ENCODE results near the gene ARHGAP12. TPM values are rescaled to one million over a fixed set of nuclear protein-coding genes. Genes with fewer than 3 reads are reported as not detected.

Gene ARHGAP12
- total RNA-seq, 1 donor from 2014 or later = 61.6 TPM

GRCh38 chr10:31867646-31868045, 61.0 kb downstream of the ARHGAP12 start:
- Histone ChIP-seq H3K4me3 (ENCODE audit: low read length in 3 of 3) (no peak overlapping the region), H3K27me3 (ENCODE audit: control insufficient read depth in 3 of 3, insufficient read depth in 3 of 3, low read length in 3 of 3) (no peaks in the 10 kb centered on the region), H3K9me3 (ENCODE audit: control insufficient read depth in 3 of 3, low read length in 3 of 3) (no peaks in the 10 kb centered on the region), H3K4me1 (ENCODE audit: control insufficient read depth in 3 of 3, insufficient read depth in 3 of 3, low read length in 3 of 3) (peaks cover 6 to 17% (median 8%) of the 10 kb centered on the region in 3 donors), H3K36me3 (ENCODE audit: control insufficient read depth in 3 of 3, insufficient read depth in 3 of 3, low read length in 3 of 3) (no peaks in the 10 kb centered on the region), H3K27ac (ENCODE audit: low read depth, low read length) (no peak overlapping the region), H3K9ac (ENCODE audit: low read depth in 1 of 3, low read length in 3 of 3) (no peak overlapping the region)

DNA sequence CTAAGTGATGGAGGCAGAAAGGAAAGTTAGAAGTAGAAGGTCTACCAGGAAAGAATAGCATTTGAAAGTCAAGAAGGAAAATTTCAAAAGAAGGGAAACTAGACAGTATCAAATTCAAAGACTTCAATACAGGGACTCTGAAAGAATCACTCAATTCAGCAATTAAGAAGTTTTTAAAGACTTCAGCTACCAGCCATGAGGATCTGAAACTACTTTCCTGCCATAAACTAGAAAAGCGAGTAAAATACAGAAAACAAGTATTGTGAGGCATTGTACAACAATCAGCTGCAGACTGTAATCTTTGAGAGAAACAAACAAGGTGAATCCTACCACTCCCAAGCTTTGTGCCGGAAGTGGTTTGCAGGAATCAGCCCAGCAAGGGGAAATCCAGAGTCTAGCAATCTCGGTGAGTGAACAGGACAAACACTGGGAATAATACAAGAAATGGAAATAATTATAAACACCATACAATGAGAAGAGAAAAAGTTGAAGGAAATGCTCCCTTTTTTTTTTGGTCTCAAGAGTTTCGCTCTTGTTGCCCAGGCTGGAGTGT, 62.4 kb downstream of the ARHGAP12 start:
- H3K4me1 ChIP-seq (ENCODE audit: control insufficient read depth in 3 of 3, insufficient read depth in 3 of 3, low read length in 3 of 3) = peaks cover 4 to 14% (median 6%) of the 10 kb centered on the region in 3 donors

GRCh38 chr10:31864834-31865518, 63.7 kb downstream of the ARHGAP12 start:
- H3K4me1 ChIP-seq (ENCODE audit: control insufficient read depth in 3 of 3, insufficient read depth in 3 of 3, low read length in 3 of 3) = peaks cover 0 to 10% (median 6%) of the 10 kb centered on the region in 3 donors
- no peaks in the 10 kb centered on the region for H3K27me3 ChIP-seq (ENCODE audit: control insufficient read depth in 3 of 3, insufficient read depth in 3 of 3, low read length in 3 of 3)
- no peaks in the 10 kb centered on the region for H3K9me3 ChIP-seq (ENCODE audit: control insufficient read depth in 3 of 3, low read length in 3 of 3)
- H3K4me3 ChIP-seq (ENCODE audit: low read length in 3 of 3) = no peak overlapping the region
- no peak overlapping the region for H3K9ac ChIP-seq (ENCODE audit: low read depth in 1 of 3, low read length in 3 of 3)
- peaks cover 0 to 4% (median 2%) of the 10 kb centered on the region in 3 donors for H3K36me3 ChIP-seq (ENCODE audit: control insufficient read depth in 3 of 3, insufficient read depth in 3 of 3, low read length in 3 of 3)
- no peak overlapping the region for H3K27ac ChIP-seq (ENCODE audit: low read depth, low read length)

More for the DNA sequence above, 62.4 kb downstream of the ARHGAP12 start:
- H3K36me3 ChIP-seq (ENCODE audit: control insufficient read depth in 3 of 3, insufficient read depth in 3 of 3, low read length in 3 of 3) = no peaks in the 10 kb centered on the region
- no peak overlapping the region for H3K4me3 ChIP-seq (ENCODE audit: low read length in 3 of 3)
- H3K9ac ChIP-seq (ENCODE audit: low read depth in 1 of 3, low read length in 3 of 3) = no peak overlapping the region
- no peaks in the 10 kb centered on the region for H3K27me3 ChIP-seq (ENCODE audit: control insufficient read depth in 3 of 3, insufficient read depth in 3 of 3, low read length in 3 of 3)
- no peak overlapping the region for H3K27ac ChIP-seq (ENCODE audit: low read depth, low read length)
- no peaks in the 10 kb centered on the region for H3K9me3 ChIP-seq (ENCODE audit: control insufficient read depth in 3 of 3, low read length in 3 of 3)

DNA sequence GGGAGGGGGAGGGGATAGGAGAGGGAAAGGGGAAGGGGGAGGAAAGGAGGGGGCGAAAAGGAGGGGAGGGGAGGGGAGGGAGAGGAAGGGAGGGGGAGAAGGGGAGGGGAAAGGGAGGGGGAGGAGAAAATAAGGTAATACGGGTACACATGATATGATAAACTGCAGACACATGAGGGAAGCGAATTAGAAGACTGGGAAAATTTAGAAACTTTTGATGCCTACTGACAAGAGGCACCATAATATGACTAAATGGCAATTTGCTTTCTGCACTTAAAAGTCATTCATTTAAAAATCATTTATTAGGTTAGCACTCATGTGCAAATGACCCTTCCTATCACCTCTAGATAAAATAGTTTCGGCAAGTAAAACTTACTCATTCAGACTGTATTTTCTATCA, 73.6 kb downstream of the ARHGAP12 start:
- Histone ChIP-seq H3K9me3 (ENCODE audit: control insufficient read depth in 3 of 3, low read length in 3 of 3) (peaks cover 0 to 2% (median 0%) of the 10 kb centered on the region in 3 donors), H3K27me3 (ENCODE audit: control insufficient read depth in 3 of 3, insufficient read depth in 3 of 3, low read length in 3 of 3) (no peaks in the 10 kb centered on the region), H3K9ac (ENCODE audit: low read depth in 1 of 3, low read length in 3 of 3) (no peak overlapping the region), H3K36me3 (ENCODE audit: control insufficient read depth in 3 of 3, insufficient read depth in 3 of 3, low read length in 3 of 3) (peaks cover 0 to 11% (median 2%) of the 10 kb centered on the region in 3 donors), H3K4me3 (ENCODE audit: low read length in 3 of 3) (no peak overlapping the region), H3K4me1 (ENCODE audit: control insufficient read depth in 3 of 3, insufficient read depth in 3 of 3, low read length in 3 of 3) (no peaks in the 10 kb centered on the region), H3K27ac (ENCODE audit: low read depth, low read length) (no peak overlapping the region)

DNA sequence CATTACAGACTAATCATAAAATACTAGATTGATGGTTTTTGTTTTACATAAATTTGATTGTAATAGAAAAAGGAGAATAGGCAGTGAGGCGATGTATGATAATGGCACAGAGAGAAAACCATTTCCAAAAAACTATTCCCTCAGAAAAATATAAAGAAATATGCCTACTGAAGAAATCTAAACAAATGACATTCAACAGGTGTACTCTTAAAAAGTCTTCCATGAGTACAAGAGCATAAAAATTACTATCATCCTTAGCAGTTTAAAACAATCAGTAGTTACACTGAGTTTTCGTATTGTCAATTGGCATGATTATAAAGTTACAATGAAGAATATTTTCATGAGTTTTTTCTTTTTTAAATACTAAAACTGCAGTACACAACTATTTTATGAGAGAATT, 75.0 kb downstream of the ARHGAP12 start:
- H3K36me3 ChIP-seq (ENCODE audit: control insufficient read depth in 3 of 3, insufficient read depth in 3 of 3, low read length in 3 of 3) = peaks cover 0 to 5% (median 2%) of the 10 kb centered on the region in 3 donors
- no peak overlapping the region for H3K9ac ChIP-seq (ENCODE audit: low read depth in 1 of 3, low read length in 3 of 3)
- no peaks in the 10 kb centered on the region for H3K27me3 ChIP-seq (ENCODE audit: control insufficient read depth in 3 of 3, insufficient read depth in 3 of 3, low read length in 3 of 3)
- no peak overlapping the region for H3K4me3 ChIP-seq (ENCODE audit: low read length in 3 of 3)
- no peaks in the 10 kb centered on the region for H3K9me3 ChIP-seq (ENCODE audit: control insufficient read depth in 3 of 3, low read length in 3 of 3)
- H3K4me1 ChIP-seq (ENCODE audit: control insufficient read depth in 3 of 3, insufficient read depth in 3 of 3, low read length in 3 of 3) = no peaks in the 10 kb centered on the region
- no peak overlapping the region for H3K27ac ChIP-seq (ENCODE audit: low read depth, low read length)

DNA sequence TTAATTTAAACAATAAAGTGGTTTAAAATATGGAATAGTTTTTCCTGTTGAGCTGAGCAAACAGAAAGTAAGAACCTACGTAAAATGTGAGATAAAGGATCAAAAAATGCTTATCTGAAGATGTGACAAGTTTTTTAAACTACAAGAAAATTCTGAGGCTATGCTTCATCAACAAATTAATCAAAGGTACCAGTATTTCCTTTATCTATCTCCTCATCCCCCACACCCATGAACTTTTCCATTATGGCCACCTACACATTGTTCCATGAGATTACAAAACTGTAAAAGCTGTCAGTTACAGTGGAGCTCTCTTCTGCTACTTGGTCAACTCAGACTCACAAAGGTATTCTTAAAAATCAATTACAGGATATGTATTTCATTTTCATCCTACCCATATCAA, 77.4 kb downstream of the ARHGAP12 start:
- no peaks in the 10 kb centered on the region for H3K27me3 ChIP-seq (ENCODE audit: control insufficient read depth in 3 of 3, insufficient read depth in 3 of 3, low read length in 3 of 3)
- H3K4me3 ChIP-seq (ENCODE audit: low read length in 3 of 3) = no peak overlapping the region
- H3K4me1 ChIP-seq (ENCODE audit: control insufficient read depth in 3 of 3, insufficient read depth in 3 of 3, low read length in 3 of 3) = no peaks in the 10 kb centered on the region
- no peak overlapping the region for H3K27ac ChIP-seq (ENCODE audit: low read depth, low read length)
- H3K36me3 ChIP-seq (ENCODE audit: control insufficient read depth in 3 of 3, insufficient read depth in 3 of 3, low read length in 3 of 3) = peaks cover 0 to 2% (median 0%) of the 10 kb centered on the region in 3 donors
- H3K9ac ChIP-seq (ENCODE audit: low read depth in 1 of 3, low read length in 3 of 3) = no peak overlapping the region
- H3K9me3 ChIP-seq (ENCODE audit: control insufficient read depth in 3 of 3, low read length in 3 of 3) = no peaks in the 10 kb centered on the region

GRCh38 chr10:31847515-31847914, 81.1 kb downstream of the ARHGAP12 start:
- H3K27ac ChIP-seq (ENCODE audit: low read depth, low read length) = no peak overlapping the region
- H3K9me3 ChIP-seq (ENCODE audit: control insufficient read depth in 3 of 3, low read length in 3 of 3) = no peaks in the 10 kb centered on the region
- H3K4me3 ChIP-seq (ENCODE audit: low read length in 3 of 3) = no peak overlapping the region
- no peaks in the 10 kb centered on the region for H3K27me3 ChIP-seq (ENCODE audit: control insufficient read depth in 3 of 3, insufficient read depth in 3 of 3, low read length in 3 of 3)
- no peak overlapping the region for H3K9ac ChIP-seq (ENCODE audit: low read depth in 1 of 3, low read length in 3 of 3)
- no peaks in the 10 kb centered on the region for H3K36me3 ChIP-seq (ENCODE audit: control insufficient read depth in 3 of 3, insufficient read depth in 3 of 3, low read length in 3 of 3)
- no peaks in the 10 kb centered on the region for H3K4me1 ChIP-seq (ENCODE audit: control insufficient read depth in 3 of 3, insufficient read depth in 3 of 3, low read length in 3 of 3)

- no peaks in the 10 kb centered on the region for H3K4me1 ChIP-seq (ENCODE audit: control insufficient read depth in 3 of 3, insufficient read depth in 3 of 3, low read length in 3 of 3)
- no peaks in the 10 kb centered on the region for H3K9me3 ChIP-seq (ENCODE audit: control insufficient read depth in 3 of 3, low read length in 3 of 3)
- no peak overlapping the region for H3K4me3 ChIP-seq (ENCODE audit: low read length in 3 of 3)
- no peak overlapping the region for H3K9ac ChIP-seq (ENCODE audit: low read depth in 1 of 3, low read length in 3 of 3)
- H3K36me3 ChIP-seq (ENCODE audit: control insufficient read depth in 3 of 3, insufficient read depth in 3 of 3, low read length in 3 of 3) = peaks cover 0 to 3% (median 0%) of the 10 kb centered on the region in 3 donors
- H3K27me3 ChIP-seq (ENCODE audit: control insufficient read depth in 3 of 3, insufficient read depth in 3 of 3, low read length in 3 of 3) = no peaks in the 10 kb centered on the region
- no peak overlapping the region for H3K27ac ChIP-seq (ENCODE audit: low read depth, low read length)
These were observed 89.9 kb downstream of the ARHGAP12 start for GRCh38 chr10:31838709-31839108.

GRCh38 chr10:31838065-31838464, 90.6 kb downstream of the ARHGAP12 start:
- peaks cover 0 to 3% (median 0%) of the 10 kb centered on the region in 3 donors for H3K36me3 ChIP-seq (ENCODE audit: control insufficient read depth in 3 of 3, insufficient read depth in 3 of 3, low read length in 3 of 3)
- no peaks in the 10 kb centered on the region for H3K4me1 ChIP-seq (ENCODE audit: control insufficient read depth in 3 of 3, insufficient read depth in 3 of 3, low read length in 3 of 3)
- H3K27me3 ChIP-seq (ENCODE audit: control insufficient read depth in 3 of 3, insufficient read depth in 3 of 3, low read length in 3 of 3) = no peaks in the 10 kb centered on the region
- H3K4me3 ChIP-seq (ENCODE audit: low read length in 3 of 3) = no peak overlapping the region
- H3K27ac ChIP-seq (ENCODE audit: low read depth, low read length) = no peak overlapping the region
- no peaks in the 10 kb centered on the region for H3K9me3 ChIP-seq (ENCODE audit: control insufficient read depth in 3 of 3, low read length in 3 of 3)
- H3K9ac ChIP-seq (ENCODE audit: low read depth in 1 of 3, low read length in 3 of 3) = no peak overlapping the region

DNA sequence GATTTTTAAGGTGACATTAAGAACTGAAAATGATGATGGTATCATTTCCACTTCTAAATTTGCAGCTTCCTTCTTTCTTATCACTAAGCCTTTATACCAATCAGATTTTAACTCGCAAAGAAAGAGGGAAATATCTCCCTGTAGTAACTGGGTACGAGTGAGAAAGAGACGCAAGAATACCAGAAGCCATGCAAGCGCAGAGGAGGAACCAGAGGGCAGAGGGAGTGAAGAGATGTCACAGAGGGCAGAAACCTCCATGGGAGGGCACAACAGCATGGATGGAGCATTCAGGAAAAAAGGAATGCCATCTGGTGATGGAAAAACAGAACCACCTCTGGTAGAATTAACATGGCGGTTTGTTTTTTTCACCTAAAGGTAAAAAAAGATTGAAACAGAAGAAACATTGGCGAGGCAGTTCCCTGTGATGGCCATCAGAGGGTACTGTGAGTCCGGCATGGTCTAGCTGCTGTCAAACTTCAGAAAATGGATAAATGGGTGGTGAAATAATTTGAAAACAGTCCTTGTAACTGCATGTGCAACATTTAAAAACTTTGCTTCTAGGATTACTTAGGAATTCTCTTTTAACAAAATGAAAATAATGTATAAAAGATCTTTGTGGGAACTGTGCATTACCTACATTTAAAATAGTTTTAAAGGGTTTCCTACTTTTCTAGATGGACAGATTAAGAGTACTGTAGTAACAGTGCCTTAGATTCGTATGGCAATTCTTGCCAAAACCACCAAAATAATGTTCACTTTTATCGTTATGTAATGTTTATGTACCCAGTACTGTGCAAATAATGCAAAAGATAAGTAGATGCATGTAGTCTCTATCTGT, 91.8 kb downstream of the ARHGAP12 start:
- no peaks in the 10 kb centered on the region for H3K27me3 ChIP-seq (ENCODE audit: control insufficient read depth in 3 of 3, insufficient read depth in 3 of 3, low read length in 3 of 3)
- H3K9me3 ChIP-seq (ENCODE audit: control insufficient read depth in 3 of 3, low read length in 3 of 3) = no peaks in the 10 kb centered on the region
- H3K27ac ChIP-seq (ENCODE audit: low read depth, low read length) = no peak overlapping the region
- no peak overlapping the region for H3K4me3 ChIP-seq (ENCODE audit: low read length in 3 of 3)
- H3K4me1 ChIP-seq (ENCODE audit: control insufficient read depth in 3 of 3, insufficient read depth in 3 of 3, low read length in 3 of 3) = no peaks in the 10 kb centered on the region
- peaks cover 0 to 3% (median 0%) of the 10 kb centered on the region in 3 donors for H3K36me3 ChIP-seq (ENCODE audit: control insufficient read depth in 3 of 3, insufficient read depth in 3 of 3, low read length in 3 of 3)
- no peak overlapping the region for H3K9ac ChIP-seq (ENCODE audit: low read depth in 1 of 3, low read length in 3 of 3)
